Measurements from ENCODE around the gene PPP1R14C. TPM values are rescaled to one million over a fixed set of nuclear protein-coding genes. Genes with fewer than 3 reads are reported as not detected.

PPP1R14C gene
- polyA plus RNA-seq, 1 donor (not counting 4 experiments of a cell fraction or from before 2014, with no cell fraction given) = 50.6 TPM

- DNase-seq (ENCODE audit: low read depth, low spot score) (no peak), FAIRE-seq (no peak)
- Histone ChIP-seq H3K4me3 (ENCODE audit: control insufficient read depth in 2 of 3, extremely low read depth in 1 of 3, insufficient read depth in 2 of 3, low read depth in 1 of 3, low read length in 3 of 3) (no peak overlapping the region), H3K27ac (ENCODE audit: control insufficient read depth, insufficient read depth, low read length) (no peak overlapping the region), H2AFZ (ENCODE audit: control insufficient read depth, low read length) (no peak overlapping the region), H3K9ac (ENCODE audit: control insufficient read depth, extremely low read depth, insufficient read depth, low read length) (no peak overlapping the region), H3K4me2 (ENCODE audit: control insufficient read depth, extremely low read depth, insufficient read depth, low read depth, low read length) (no peak overlapping the region), H3K4me1 (ENCODE audit: control insufficient read depth, extremely low read depth, insufficient read depth, low read length) (peaks cover 38% of the 10 kb centered on the region), H4K20me1 (ENCODE audit: control insufficient read depth, extremely low read depth, insufficient read depth, low read length) (no peaks in the 10 kb centered on the region), H3K79me2 (ENCODE audit: control insufficient read depth, insufficient read depth, low read length) (no peaks in the 10 kb centered on the region), H3K36me3 (ENCODE audit: control insufficient read depth in 2 of 2, extremely low read depth in 1 of 2, insufficient read depth in 2 of 2, low read length in 2 of 2) (no peaks in the 10 kb centered on the region), H3K9me3 (ENCODE audit: control insufficient read depth, low read depth, low read length) (peaks cover 9% of the 10 kb centered on the region), H3K27me3 (ENCODE audit: control insufficient read depth, extremely low read depth, insufficient read depth, low read length) (no peaks in the 10 kb centered on the region), H3K9me1 (ENCODE audit: control insufficient read depth, extremely low read depth, insufficient read depth, low read length) (no peaks in the 10 kb centered on the region)
- dilution Hi-C loops (cut with MboI; ENCODE audit: extremely low pct_ligation_motif_present, low sequenced_read_pairs) = no loop called here
- no peak for TF ChIP-seq CTCF (optimal IDR thresholded peaks at IDR 0.05 in 1 of 3, IDR thresholded peaks at IDR 0.05 in 1 of 3, conservative IDR thresholded peaks at IDR 0.05 in 1 of 3; ENCODE audit: extremely low read depth in 1 of 3, insufficient read depth in 2 of 3, low read length in 3 of 3)
- no peak for TF ChIP-seq EZH2 (IDR thresholded peaks at IDR 0.05; ENCODE audit: low read length)
These were observed 155.8 kb downstream of the PPP1R14C start for GRCh38 chr6:150298676-150299075.

Small RNAs within 50 kb of the gene (small RNA-seq; reads per million reads assigned to genes)
- 0 reads per million in 3 experiments for gene RF01210 (ENCODE audit: insufficient read length in 3 of 3, low read depth in 3 of 3, low replicate concordance in 1 of 3)

Other genes starting within 250 kb of the PPP1R14C start
- 8.4 to 24.9 TPM (median 14.0 TPM) in 3 replicates for gene RAET1E, start 244.9 kb upstream of the PPP1R14C start, polyA plus RNA-seq
- 12.1 to 38.8 TPM (median 16.4 TPM) in 3 replicates for gene RAET1G, start 219.9 kb upstream of the PPP1R14C start, polyA plus RNA-seq
- gene ULBP2, start 201.0 kb upstream of the PPP1R14C start, polyA plus RNA-seq = 11.8 to 15.7 TPM (median 14.0 TPM) in 3 replicates
- gene ULBP1, start 179.1 kb upstream of the PPP1R14C start, polyA plus RNA-seq = 1.7 to 2.4 TPM (median 2.2 TPM) in 3 replicates
- 6.9 to 12.2 TPM (median 8.5 TPM) in 3 replicates for gene RAET1L, start 117.5 kb upstream of the PPP1R14C start, polyA plus RNA-seq
- 7.4 to 16.6 TPM (median 9.8 TPM) in 3 replicates for gene ULBP3, start 73.9 kb upstream of the PPP1R14C start, polyA plus RNA-seq
- gene IYD, start 226.0 kb downstream of the PPP1R14C start, polyA plus RNA-seq = not detected in 3 replicates

All from keratinocyte (primary cell).